Kidney glomerular epithelial cell (primary cell): ENCODE measurements around the gene TRIB2.
A peak's percentile ranks its signal among the peaks of the same experiment; 100 is the strongest.

ENCODE experiments used
- DNase-seq: peaks from one replicate; lab custom pipeline; 2025; lab: John Stamatoyannopoulos, UW

TRIB2 gene

DNA sequence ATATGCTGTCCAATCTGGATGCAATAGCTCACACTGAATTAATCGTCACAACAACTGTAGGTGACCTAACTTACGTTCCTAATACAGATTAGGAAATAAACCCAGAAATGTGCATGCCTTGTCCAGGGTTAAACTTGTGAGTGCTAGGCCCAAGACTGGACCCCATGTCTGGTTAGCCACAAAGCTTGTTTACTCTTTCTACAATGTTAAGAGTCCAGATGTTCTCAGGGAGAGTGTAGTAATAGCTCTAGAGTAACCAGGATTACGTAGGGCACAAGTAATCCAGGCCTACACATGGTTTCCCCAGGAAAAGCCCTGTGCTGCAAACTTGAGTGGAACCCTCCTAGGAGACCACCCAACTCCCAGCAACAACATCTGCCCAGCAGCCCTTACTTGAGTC, 26.2 kb downstream of the TRIB2 start:
- no peak for DNase-seq

- no peak for DNase-seq
These were observed 33.6 kb downstream of the TRIB2 start for GRCh38 chr2:12750166-12750905.

GRCh38 chr2:12754643-12755042, 37.9 kb downstream of the TRIB2 start:
- no peak for DNase-seq

GRCh38 chr2:12755384-12755783, 38.6 kb downstream of the TRIB2 start:
- DNase-seq, result no peak

DNA sequence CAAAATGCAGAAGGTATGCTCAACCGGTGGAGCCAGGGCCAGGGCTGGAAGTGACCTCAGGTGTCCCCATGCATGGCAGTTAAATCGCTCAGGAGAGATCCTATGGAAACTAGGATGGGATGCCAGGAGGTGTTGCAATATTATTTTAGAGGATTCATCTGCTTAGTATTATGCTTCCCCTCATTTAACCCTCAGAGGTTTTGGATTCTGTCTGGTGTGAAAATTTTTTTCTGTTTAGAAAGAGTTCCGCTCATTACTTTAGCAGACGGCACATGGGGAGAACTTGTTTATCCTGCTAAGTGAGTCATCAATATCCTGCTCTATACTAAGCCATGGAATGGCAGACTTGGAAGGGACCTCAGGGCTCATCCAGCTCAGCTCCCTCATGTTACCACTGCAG, 42.5 kb downstream of the TRIB2 start:
- peak; percentile 74 for DNase-seq

DNA sequence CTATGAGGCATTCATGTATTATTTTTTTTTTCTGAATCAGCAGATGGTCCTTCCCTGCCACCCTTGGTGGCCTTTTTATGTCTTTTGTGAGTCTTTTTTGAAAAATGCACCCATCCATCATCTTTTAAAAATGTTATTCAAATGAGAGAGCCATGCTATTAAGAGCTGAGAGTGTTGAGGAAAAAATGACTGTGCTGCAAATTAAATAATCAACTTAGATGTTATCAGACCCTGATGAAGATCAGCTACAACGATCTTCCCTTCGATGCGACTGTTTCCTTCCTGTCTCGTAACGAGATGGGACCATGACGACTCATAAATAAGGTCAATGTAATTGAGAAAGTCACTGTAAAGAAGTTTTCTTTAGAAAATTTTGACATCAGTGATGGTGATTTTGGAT, 44.4 kb downstream of the TRIB2 start:
- no peak for DNase-seq

DNA sequence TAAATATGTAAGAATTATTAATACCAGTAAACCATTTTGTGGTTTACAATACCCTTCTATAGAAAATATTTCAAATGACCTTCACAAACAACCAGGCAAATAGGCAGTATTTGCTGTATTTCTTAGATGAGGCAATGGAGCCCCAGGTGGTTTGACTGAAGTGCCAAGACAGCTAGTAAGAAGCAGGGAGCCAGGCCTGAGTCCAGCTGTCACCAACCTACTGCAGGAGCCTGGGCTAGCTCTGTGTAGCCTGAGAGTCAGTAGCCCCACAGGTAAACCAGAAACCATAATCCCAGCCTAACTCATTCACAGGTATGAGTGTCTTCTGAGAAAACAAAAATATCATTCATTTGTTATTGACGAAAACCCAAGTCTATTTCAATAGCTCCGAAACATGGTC, 45.6 kb downstream of the TRIB2 start:
- DNase-seq, result no peak

DNA sequence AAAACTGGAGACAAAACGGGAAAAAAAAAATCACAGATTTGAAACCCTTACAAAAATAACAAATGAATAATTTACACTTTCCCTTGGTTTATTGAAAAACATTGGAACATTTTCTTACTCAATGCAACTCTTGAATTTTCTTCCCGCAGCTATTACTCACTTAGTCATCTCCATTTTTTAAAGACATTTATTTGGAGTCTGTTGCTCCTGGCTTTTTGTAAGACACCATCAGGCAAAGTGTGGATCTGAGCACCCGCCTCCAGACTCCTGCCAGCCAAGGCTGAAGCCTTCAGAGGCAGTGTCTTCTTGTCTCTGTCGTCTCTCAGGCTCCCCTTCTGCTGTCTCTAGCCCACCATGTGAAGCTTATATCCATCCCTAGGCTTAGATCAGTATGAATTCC, 46.2 kb downstream of the TRIB2 start:
- DNase-seq, result no peak

- DNase-seq, result no peak
These were observed 46.8 kb downstream of the TRIB2 start for GRCh38 chr2:12763486-12763885.

DNA sequence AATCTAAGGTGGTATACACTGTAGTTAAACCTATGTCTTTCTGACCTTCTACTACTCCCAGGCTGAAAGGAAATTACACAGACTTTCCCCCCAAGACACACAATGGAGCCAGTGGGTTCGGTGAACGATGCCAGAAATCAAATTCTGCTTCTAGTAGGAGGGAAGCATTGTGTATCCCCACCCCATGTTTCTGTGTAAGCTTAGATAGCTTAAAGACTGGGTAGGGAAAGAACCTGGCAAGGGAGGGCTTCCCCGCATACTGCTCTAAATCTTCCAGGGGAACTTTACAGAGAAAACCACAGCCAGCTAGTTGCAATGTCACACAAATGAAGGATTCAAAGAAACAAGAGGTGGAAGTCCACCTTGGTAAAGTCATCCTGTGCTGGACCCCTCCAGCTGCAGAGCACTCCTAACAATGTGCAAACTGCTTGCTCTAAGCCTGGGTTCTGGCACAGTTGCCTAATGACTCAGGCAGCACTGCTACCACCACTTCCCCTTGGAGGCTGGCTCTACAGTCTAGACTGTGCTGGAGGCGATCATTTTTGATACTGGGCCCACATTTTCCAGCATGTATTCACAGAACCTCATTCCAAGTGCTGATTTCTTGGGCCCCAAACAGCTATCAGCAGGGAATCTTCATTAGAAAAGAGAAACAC, 47.5 kb downstream of the TRIB2 start:
- no peak for DNase-seq

DNA sequence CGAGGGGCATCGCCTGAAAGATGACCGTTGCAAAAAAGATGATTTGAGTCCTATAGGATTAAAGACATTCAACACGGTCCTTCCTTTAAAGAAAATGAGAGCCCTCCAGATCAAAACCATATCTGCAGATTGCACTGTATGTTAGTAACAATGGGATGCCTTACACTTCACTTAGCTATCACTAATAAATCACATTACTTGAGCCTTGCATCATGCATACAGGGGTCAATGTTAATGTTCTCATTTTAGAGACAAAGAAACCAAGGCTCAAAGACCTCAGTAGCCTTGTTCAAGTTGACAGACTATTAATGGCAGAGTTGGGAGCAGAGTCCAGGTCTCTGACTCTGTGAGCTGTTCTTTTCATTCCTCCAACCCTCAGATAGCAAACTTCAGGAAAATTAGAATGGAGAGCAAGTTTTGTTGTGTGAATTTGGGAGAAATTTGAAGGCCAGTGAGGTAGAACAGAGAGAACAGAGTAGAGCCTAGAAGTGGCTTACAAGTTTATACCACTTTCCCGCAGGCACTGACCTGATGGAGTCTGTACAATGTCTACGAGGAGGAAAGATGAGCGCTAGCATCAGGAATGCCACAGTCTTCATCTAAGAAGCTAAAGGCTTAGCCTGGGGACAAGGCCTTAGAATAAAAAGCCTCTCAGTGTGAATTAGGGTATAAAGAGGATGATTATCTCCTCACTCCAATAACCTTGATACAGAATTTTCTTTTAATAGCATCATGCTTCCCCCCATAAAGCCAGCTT, 48.3 kb downstream of the TRIB2 start:
- DNase-seq, result no peak

- DNase-seq, result no peak
These were observed 49.7 kb downstream of the TRIB2 start for GRCh38 chr2:12766421-12766879.

GRCh38 chr2:12767541-12767940, 50.8 kb downstream of the TRIB2 start:
- no peak for DNase-seq

DNA sequence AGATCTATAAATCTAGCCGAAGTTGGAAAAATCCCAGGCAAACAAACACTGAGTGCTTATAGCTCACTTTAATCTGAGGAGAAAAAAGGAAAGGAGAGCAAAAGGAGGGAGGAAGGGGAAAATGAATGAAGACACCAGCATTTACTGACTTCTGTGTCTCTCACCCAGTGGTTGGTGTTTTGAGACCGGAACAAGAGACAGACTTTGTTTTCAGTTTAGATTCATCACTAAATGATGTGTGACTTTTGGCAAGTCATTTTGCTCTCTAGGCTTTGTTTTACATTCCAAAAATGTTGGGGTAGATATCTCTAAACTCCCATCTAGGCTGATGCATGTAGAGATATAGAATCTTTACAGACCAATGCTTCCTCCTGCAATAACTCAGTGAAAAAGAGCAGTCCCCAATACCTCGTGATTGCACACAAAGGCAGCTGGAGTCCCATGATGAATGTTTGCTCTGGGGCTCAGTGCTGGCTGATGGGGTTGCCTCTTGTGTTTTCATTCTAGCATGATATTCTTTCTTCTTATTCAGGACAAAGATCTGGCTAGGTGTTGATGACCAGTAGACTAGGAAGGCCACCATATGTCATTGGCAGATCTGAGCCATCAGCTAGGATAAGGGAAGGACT, 51.4 kb downstream of the TRIB2 start:
- DNase-seq, result no peak

- no peak for DNase-seq
These were observed 52.9 kb downstream of the TRIB2 start for GRCh38 chr2:12769492-12770105.

DNA sequence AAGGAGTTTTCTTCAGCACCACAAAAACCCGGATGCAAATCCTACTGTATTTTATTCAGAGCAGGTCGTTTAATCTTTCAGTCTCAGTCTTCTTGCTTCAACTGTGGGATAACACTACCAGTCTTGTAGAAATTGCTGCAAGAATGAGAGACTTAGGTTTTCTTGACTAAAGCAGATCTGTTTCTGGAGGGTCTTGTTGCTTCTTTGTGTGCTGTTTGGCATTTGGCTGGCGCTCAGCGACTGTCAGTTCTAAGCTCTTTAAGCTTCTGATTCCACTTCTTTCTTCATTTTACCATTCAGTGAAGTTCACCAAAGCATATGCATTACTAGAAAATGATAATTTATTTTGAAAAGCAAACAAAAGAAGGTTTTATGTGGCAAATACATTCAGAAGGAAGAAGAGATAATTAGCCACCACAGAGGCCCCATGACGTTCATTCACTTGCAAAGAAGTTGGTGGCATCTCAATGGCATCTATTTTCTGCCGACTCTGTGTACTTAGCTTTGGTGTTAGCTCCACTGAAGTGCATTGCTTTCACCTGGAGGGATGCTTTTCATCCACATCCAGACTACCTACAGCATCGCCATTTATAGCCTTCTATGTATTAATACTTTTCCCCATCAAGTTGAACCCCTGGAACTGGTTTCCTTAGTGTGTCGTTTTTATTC, 53.7 kb downstream of the TRIB2 start:
- no peak for DNase-seq

- DNase-seq, result no peak
These were observed 54.4 kb downstream of the TRIB2 start for GRCh38 chr2:12771154-12771553.

GRCh38 chr2:12773586-12774394, 57.1 kb downstream of the TRIB2 start:
- no peak for DNase-seq

DNA sequence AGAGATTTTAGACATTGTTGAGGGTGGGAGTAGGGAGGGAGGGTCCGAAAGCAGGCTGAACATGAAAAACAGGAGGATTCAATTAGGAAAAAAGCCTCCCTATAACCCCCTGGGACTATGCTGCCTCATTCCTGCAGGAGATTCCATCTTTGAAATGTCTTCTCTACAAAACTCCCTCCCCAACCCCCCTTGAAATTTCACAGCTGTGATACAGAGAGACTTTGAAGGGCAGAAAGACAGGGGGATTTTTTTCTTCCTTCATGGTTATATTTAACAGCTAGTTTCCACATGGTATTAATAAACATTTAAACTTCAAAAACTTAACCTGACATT, 57.6 kb downstream of the TRIB2 start:
- DNase-seq, result no peak

GRCh38 chr2:12776521-12776961, 59.8 kb downstream of the TRIB2 start:
- no peak for DNase-seq

- no peak for DNase-seq
These were observed 61.6 kb downstream of the TRIB2 start for GRCh38 chr2:12778369-12778768.
